Peyer's patch (tissue), 4 donors: ENCODE measurements around the gene ZXDB. TPM values are rescaled to one million over a fixed set of nuclear protein-coding genes. Genes with fewer than 3 reads are reported as not detected.
"Not testable (repeated sequence)": the region's sequence is repeated elsewhere in the genome, so short reads cannot be mapped to it uniquely, and the experiment has no call there.

Source experiments
- DNase-seq, 3 donors: peaks; one replicate each; pipeline ENCODE4 v3.0.0-alpha.2; 2017 to 2019
- H3K27ac ChIP-seq, 4 donors: fragments of 200-600 bp; sonication (generic); one replicate each; pipeline ENCODE4 v1.5.1; 2016 to 2019
- H3K27me3 ChIP-seq, 2 donors: fragments of 200-600 bp; sonication (generic); one replicate each; pipeline ENCODE4 v1.5.1; 2019
- H3K36me3 ChIP-seq, 3 donors: fragments of 200-600 bp; sonication (generic); one replicate each; pipeline ENCODE4 v1.5.1; 2016 to 2019
- H3K4me1 ChIP-seq, 4 donors: fragments of 200-600 bp; sonication (generic); one replicate each; pipeline ENCODE4 v1.5.1; 2016 to 2019
- H3K4me3 ChIP-seq, 4 donors: fragments of 200-600 bp; sonication (generic); 1 replicate in 3 of 4; 2 replicates in 1 of 4; pipeline ENCODE4 v1.5.1; 2016 to 2019; ENCODE audit warnings: mild to moderate bottlenecking in 1 of 4
- H3K9me3 ChIP-seq, 4 donors: fragments of 200-600 bp; sonication (generic); one replicate each; pipeline ENCODE4 v1.5.1; 2016 to 2019; ENCODE audit warnings: mild to moderate bottlenecking in 1 of 4
- POLR2A ChIP-seq, 2 donors: fragments of 450-650 bp; IDR thresholded peaks; one replicate each; pipeline ENCODE4 v1.5.1; 2017; ENCODE audit warnings: antibody characterized with exemption in 2 of 2, mild to moderate bottlenecking in 2 of 2, moderate library complexity in 2 of 2
- total RNA-seq, 4 donors: library from RNA; depleted of rRNA; stranded (reverse); fragments of >200 nt; gene quantifications; one replicate each; pipeline ENCODE4 v1.1.0, GENCODE V29; 2016
- TF ChIP-seq, protein P1 (sequence below), 6 experiments: fragments of 450-650 bp in 4 of 6; fragments of 200-600 bp in 2 of 6; sonication (generic) in 1 of 6; IDR thresholded peaks; one replicate each; pipeline ENCODE4 v1.5.1; 2017 to 2019; ENCODE audit warnings: antibody characterized with exemption in 6 of 6, mild to moderate bottlenecking in 3 of 6, moderate library complexity in 1 of 6

Gene ZXDB
- total RNA-seq, 4 donors from 2014 or later, result 5.1 to 11.7 (median 7.2) TPM

DNA sequence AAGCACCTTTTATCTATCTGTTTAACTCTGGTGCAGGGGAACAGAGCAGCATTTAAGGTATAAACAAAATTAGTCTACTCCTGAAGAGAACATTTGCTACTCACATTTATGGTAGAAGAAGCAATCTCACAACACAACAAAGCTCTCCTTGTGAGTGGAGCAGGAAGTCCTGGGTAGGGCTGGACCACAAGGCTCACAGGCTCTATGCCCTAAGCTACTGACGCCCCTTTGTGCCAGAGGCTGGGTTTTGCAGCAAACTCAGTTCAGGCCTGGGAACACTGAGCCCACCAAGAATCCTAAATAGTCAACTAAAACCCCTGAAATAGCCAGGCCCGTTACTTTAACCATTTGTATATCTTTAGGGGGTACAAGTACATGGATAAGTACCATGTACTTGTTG is 4.7 kb upstream of the ZXDB start:
- no peak overlapping the region for H3K27ac ChIP-seq
- no peaks in the 10 kb centered on the region for H3K9me3 ChIP-seq
- H3K4me3 ChIP-seq, result no peak overlapping the region
- no peaks in the 10 kb centered on the region for H3K36me3 ChIP-seq
- no peaks in the 10 kb centered on the region for H3K4me1 ChIP-seq
- H3K27me3 ChIP-seq, result no peaks in the 10 kb centered on the region
- no peak for DNase-seq
- TF ChIP-seq, protein P1, sequence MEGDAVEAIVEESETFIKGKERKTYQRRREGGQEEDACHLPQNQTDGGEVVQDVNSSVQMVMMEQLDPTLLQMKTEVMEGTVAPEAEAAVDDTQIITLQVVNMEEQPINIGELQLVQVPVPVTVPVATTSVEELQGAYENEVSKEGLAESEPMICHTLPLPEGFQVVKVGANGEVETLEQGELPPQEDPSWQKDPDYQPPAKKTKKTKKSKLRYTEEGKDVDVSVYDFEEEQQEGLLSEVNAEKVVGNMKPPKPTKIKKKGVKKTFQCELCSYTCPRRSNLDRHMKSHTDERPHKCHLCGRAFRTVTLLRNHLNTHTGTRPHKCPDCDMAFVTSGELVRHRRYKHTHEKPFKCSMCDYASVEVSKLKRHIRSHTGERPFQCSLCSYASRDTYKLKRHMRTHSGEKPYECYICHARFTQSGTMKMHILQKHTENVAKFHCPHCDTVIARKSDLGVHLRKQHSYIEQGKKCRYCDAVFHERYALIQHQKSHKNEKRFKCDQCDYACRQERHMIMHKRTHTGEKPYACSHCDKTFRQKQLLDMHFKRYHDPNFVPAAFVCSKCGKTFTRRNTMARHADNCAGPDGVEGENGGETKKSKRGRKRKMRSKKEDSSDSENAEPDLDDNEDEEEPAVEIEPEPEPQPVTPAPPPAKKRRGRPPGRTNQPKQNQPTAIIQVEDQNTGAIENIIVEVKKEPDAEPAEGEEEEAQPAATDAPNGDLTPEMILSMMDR (IDR thresholded peaks at IDR 0.05), result no peak
- TF ChIP-seq POLR2A (IDR thresholded peaks at IDR 0.05), result no peak

DNA sequence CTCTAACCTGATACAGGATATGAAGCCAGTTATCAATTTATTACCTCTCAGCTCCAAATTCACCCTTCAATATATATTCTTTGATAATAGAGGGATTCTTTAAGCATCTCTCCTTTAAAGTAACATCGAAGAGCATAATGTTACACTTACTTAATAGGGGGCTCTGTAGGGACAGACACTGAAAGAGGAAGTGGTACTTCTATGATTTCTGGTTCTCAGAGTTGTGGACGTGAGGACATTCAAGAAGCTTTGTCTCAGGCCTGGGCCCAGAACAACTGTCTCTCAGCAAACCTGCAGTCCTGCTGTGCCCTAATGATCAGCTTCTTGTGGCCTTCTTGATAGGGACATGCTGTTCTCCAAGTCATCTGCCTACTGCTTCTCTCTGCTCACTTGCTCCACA is 4.2 kb upstream of the ZXDB start:
- Histone ChIP-seq H3K27me3 (no peaks in the 10 kb centered on the region), H3K36me3 (no peaks in the 10 kb centered on the region), H3K4me1 (no peaks in the 10 kb centered on the region), H3K4me3 (no peak overlapping the region), H3K27ac (no peak overlapping the region), H3K9me3 (no peaks in the 10 kb centered on the region)
- no peak for DNase-seq
- TF ChIP-seq, protein P1 (IDR thresholded peaks at IDR 0.05), result no peak
- no peak for TF ChIP-seq POLR2A (IDR thresholded peaks at IDR 0.05)

DNA sequence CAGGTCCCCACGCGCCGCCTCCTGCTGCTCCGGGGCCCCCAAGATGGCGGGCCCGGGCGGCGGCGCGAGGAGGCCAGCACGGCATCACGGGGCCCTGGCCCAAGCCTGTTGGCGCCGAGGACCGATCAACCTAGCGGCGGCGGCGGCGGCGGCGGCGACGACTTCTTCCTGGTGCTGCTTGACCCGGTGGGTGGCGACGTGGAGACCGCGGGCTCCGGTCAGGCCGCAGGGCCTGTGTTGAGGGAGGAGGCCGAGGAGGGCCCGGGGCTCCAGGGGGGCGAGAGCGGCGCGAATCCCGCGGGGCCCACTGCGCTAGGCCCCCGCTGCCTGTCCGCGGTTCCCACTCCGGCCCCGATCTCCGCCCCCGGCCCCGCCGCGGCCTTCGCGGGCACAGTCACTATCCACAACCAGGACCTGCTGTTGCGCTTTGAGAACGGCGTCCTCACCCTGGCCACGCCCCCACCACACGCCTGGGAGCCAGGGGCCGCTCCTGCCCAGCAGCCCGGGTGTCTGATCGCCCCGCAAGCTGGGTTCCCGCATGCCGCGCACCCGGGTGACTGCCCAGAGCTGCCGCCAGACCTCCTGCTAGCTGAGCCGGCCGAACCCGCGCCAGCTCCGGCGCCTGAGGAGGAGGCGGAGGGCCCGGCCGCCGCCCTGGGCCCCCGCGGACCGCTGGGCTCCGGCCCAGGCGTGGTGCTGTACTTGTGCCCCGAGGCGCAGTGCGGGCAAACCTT is 516 bp downstream of the ZXDB start:
- peak; percentile 21 to 67 (median 66) for DNase-seq
- not testable (repeated sequence) for H3K36me3 ChIP-seq, H3K4me1 ChIP-seq, H3K27me3 ChIP-seq, H3K9me3 ChIP-seq
- H3K4me3 ChIP-seq, result peak overlapping the region; percentile 54 to 71 (median 63)
- peak overlapping the region; percentile 83 to 96 (median 94) for H3K27ac ChIP-seq

DNA sequence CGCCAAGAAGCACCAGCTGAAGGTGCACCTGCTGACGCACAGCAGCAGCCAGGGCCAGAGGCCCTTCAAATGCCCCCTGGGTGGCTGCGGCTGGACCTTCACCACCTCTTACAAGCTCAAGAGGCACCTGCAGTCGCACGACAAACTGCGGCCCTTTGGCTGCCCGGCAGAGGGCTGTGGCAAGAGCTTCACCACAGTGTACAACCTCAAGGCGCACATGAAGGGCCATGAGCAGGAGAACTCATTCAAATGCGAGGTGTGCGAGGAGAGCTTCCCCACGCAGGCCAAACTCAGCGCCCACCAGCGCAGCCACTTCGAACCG is 1.0 kb downstream of the ZXDB start:
- peak overlapping the region; percentile 83 to 96 (median 94) for H3K27ac ChIP-seq
- not testable (repeated sequence) for H3K4me1 ChIP-seq, H3K27me3 ChIP-seq, H3K36me3 ChIP-seq, H3K9me3 ChIP-seq
- TF ChIP-seq, protein P1 (IDR thresholded peaks at IDR 0.05), result peak in 1 of 6 experiments; percentile 24
- H3K4me3 ChIP-seq, result peak overlapping the region; percentile 54 to 71 (median 63)
- peak in 2 of 3 donors; percentile 28 to 69 for DNase-seq

DNA sequence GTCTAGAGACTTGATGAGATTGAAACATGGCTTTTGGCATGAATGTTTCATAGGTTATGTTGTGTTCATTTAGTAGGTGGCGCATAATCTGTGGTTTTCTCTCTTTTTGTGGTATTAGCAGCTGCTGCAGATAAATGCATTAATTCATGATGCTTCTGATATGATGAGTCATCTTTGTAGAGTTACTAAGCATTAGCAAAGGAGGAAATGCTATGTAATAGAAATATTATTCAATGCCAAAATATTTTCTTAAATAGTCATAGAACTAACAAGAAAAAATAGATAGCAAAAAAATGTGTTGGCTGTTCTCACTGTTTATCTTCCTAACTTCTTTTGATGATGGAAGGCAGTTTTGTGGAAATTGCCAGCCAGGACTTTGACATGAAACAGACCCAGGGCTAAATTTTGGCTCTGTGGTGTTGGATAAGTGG is 3.6 kb downstream of the ZXDB start:
- Histone ChIP-seq H3K9me3 (no peaks in the 10 kb centered on the region), H3K4me3 (peak overlapping the region in 1 of 4 donors; percentile 1), H3K27ac (no peak overlapping the region), H3K4me1 (no peaks in the 10 kb centered on the region), H3K27me3 (no peaks in the 10 kb centered on the region), H3K36me3 (no peaks in the 10 kb centered on the region)
- TF ChIP-seq POLR2A (IDR thresholded peaks at IDR 0.05), result no peak
- TF ChIP-seq, protein P1 (IDR thresholded peaks at IDR 0.05), result no peak
- DNase-seq, result no peak

DNA sequence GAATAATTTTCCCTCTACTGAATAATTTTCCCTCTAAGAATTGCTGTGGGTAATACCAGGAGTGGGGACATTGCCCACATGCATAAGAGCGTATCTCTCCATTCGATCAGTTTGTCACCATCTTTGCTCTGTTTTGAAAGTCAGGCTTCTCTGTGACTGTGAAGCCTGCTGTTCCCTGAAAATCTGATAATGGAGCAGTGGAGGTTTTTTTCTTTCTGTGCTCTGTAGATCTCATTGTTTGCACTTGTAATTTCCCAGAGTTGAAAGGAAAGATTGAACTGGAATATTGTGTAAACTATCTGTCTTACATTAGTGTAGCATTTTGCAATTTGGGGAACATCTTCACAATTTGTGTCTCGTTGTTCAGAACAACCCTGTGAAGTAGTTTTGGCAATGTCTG is 4.3 kb downstream of the ZXDB start:
- no peaks in the 10 kb centered on the region for H3K4me1 ChIP-seq
- H3K27me3 ChIP-seq, result no peaks in the 10 kb centered on the region
- TF ChIP-seq, protein P1 (IDR thresholded peaks at IDR 0.05), result no peak
- H3K27ac ChIP-seq, result no peak overlapping the region
- no peak for DNase-seq
- H3K36me3 ChIP-seq, result no peaks in the 10 kb centered on the region
- H3K4me3 ChIP-seq, result peak overlapping the region in 2 of 4 donors; percentile 1 to 3
- no peaks in the 10 kb centered on the region for H3K9me3 ChIP-seq
